Erythroblast (primary cell): ENCODE measurements around the gene JAZF1.

Experiments
- GATA1 ChIP-seq: IDR thresholded peaks from 2 replicates; pipeline ENCODE4 v1.6.1; 2011; ENCODE audit warnings: low read depth, mild to moderate bottlenecking, control low read depth, low read length, moderate library complexity
- POLR2A ChIP-seq: IDR thresholded peaks from 2 replicates; pipeline ENCODE4 v1.6.1; 2011; ENCODE audit warnings: mild to moderate bottlenecking, low read length

- TF ChIP-seq GATA1 (no peak), POLR2A (no peak)
Observed at GRCh38 chr7:28226003-28226402, 45.4 kb upstream of the JAZF1 start.
